CD8-positive, alpha-beta memory T cell (primary cell): ENCODE results near the gene TFAM. TPM values are rescaled to one million over a fixed set of nuclear protein-coding genes. Genes with fewer than 3 reads are reported as not detected.

Experiments used
- polyA plus RNA-seq: library from polyadenylated mRNA; unstranded; fragments of 300-500 nt; fragmentation: Illumina TruSeq; gene quantifications from one replicate; pipeline ENCODE4 v1.2.3, GENCODE V29; 2021
- total RNA-seq, 2 experiments: library from RNA; stranded (reverse); gene quantifications; one replicate each; pipeline ENCODE4 v1.2.3, GENCODE V29; 2021

TFAM gene
- total and polyA plus RNA-seq, 3 experiments from 2014 or later = 50.6 to 136 (median 124) TPM

Other genes starting within 250 kb of the TFAM start
- 1 to 10 TPM; 7.0 to 7.6 TPM for gene IPMK, start 117.5 kb upstream of the TFAM start, total RNA-seq
- gene IPMK, start 117.5 kb upstream of the TFAM start, polyA plus RNA-seq = 1.6 TPM
- gene CISD1, start 116.2 kb upstream of the TFAM start, total RNA-seq = 10 to 100 TPM; 51.4 to 55.6 TPM
- gene CISD1, start 116.2 kb upstream of the TFAM start, polyA plus RNA-seq = 63.5 TPM
- 10 to 100 TPM; 16.5 to 16.6 TPM for gene UBE2D1, start 50.4 kb upstream of the TFAM start, total RNA-seq
- 18.3 TPM for gene UBE2D1, start 50.4 kb upstream of the TFAM start, polyA plus RNA-seq
- gene BICC1, start 127.5 kb downstream of the TFAM start, total RNA-seq = not detected
- gene BICC1, start 127.5 kb downstream of the TFAM start, polyA plus RNA-seq = not detected